GM15510 (cell line): ENCODE measurements around the gene IL1RL2.

Experiments
- POLR2A ChIP-seq: IDR thresholded peaks from 3 replicates; pipeline ENCODE4 v1.6.1; 2011; ENCODE audit warnings: borderline replicate concordance; ENCODE audit not compliant: insufficient read length; ENCODE audit errors: extremely low read depth

Gene IL1RL2

GRCh38 chr2:102149644-102150455 is 37.0 kb upstream of the IL1RL2 start:
- no peak for TF ChIP-seq POLR2A

GRCh38 chr2:102154364-102154763 is 32.5 kb upstream of the IL1RL2 start:
- TF ChIP-seq POLR2A = no peak

- TF ChIP-seq POLR2A = no peak
These were observed 31.7 kb upstream of the IL1RL2 start for GRCh38 chr2:102154946-102155702.

GRCh38 chr2:102155703-102156515 is 30.9 kb upstream of the IL1RL2 start:
- TF ChIP-seq POLR2A = no peak

GRCh38 chr2:102158011-102158755 is 28.6 kb upstream of the IL1RL2 start:
- no peak for TF ChIP-seq POLR2A

- TF ChIP-seq POLR2A = no peak
These were observed 27.5 kb upstream of the IL1RL2 start for GRCh38 chr2:102159295-102159694.

- TF ChIP-seq POLR2A = no peak
These were observed 20.5 kb upstream of the IL1RL2 start for GRCh38 chr2:102166189-102166845.

- TF ChIP-seq POLR2A = no peak
These were observed 18.6 kb upstream of the IL1RL2 start for GRCh38 chr2:102168026-102168771.

- no peak for TF ChIP-seq POLR2A
These were observed 14.9 kb upstream of the IL1RL2 start for GRCh38 chr2:102171946-102172345.

GRCh38 chr2:102172745-102173144 is 14.1 kb upstream of the IL1RL2 start:
- no peak for TF ChIP-seq POLR2A

- no peak for TF ChIP-seq POLR2A
These were observed 10.7 kb upstream of the IL1RL2 start for GRCh38 chr2:102176172-102176571.

GRCh38 chr2:102177814-102178478 is 8.9 kb upstream of the IL1RL2 start:
- no peak for TF ChIP-seq POLR2A

GRCh38 chr2:102179061-102179460 is 7.8 kb upstream of the IL1RL2 start:
- TF ChIP-seq POLR2A = no peak
